Suprapubic skin (tissue), 3 donors: ENCODE data around the gene RPTOR.

Source experiments
- CTCF ChIP-seq, 2 donors: fragments of 200-600 bp in 1 of 2; fragments of 450-650 bp in 1 of 2; sonication (generic) in 1 of 2; IDR thresholded peaks; one replicate each; pipeline ENCODE4 v1.5.1; 2016 to 2019; ENCODE audit warnings: antibody characterized with exemption in 2 of 2, mild to moderate bottlenecking in 1 of 2, moderate library complexity in 1 of 2
- EP300 ChIP-seq: sonication (generic); formaldehyde crosslinking; IDR thresholded peaks from one replicate; pipeline ENCODE4 v1.6.1; 2017; ENCODE audit warnings: antibody characterized with exemption
- POLR2A ChIP-seq, 2 donors: fragments of 450-650 bp; IDR thresholded peaks; one replicate each; pipeline ENCODE4 v1.6.1; 2017; ENCODE audit warnings: antibody characterized with exemption in 2 of 2, mild to moderate bottlenecking in 2 of 2, moderate library complexity in 2 of 2

- TF ChIP-seq POLR2A (IDR thresholded peaks at IDR 0.05) (no peak), CTCF (IDR thresholded peaks at IDR 0.05) (no peak), EP300 (no peak)
Observed at GRCh38 chr17:80957461-80957941, 412.9 kb downstream of the RPTOR start.
